Astrocyte of the spinal cord (primary cell): ENCODE measurements around the gene RBM48.

Experiments used
- DNase-seq: peaks from one replicate; pipeline ENCODE4 v3.0.0; 2011; ENCODE audit warnings: low read depth, low spot score
- H3K4me3 ChIP-seq: 2 replicates; pipeline ENCODE4 v1.5.1; 2011; ENCODE audit warnings: low read depth, mild to moderate bottlenecking, low read length, moderate library complexity
- CTCF ChIP-seq: IDR thresholded peaks from 2 replicates; pipeline ENCODE4 v1.5.1; 2012; ENCODE audit warnings: low read depth, mild to moderate bottlenecking, low read length, inconsistent platforms
- in situ Hi-C: cut with HindIII; loops from 2 replicates; pipeline ENCODE4 v1.10.0; 2017; ENCODE audit warnings: low sequenced_read_pairs

The RBM48 gene

DNA sequence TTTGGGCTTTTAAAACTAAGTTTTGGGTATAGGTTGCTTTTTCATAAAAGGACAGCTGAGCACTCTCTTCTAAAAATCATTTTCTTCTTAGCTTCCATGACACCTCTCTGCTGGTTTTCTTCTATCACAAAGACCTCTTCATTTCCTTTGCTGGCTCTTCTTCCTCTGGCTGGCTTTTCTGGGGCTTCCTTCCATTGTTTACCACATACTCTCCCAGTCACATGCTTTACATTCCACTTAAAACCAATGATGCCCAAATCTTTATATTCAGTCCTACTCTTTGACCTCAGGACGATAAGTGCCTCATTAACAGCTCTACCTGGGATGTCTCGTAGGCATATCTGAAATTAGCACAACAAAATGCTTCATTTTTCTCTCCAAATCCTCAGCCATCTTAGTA, 34.8 kb downstream of the RBM48 start:
- no peak overlapping the region for H3K4me3 ChIP-seq
- in situ Hi-C loops = no loop called here
- no peak for TF ChIP-seq CTCF
- no peak for DNase-seq

DNA sequence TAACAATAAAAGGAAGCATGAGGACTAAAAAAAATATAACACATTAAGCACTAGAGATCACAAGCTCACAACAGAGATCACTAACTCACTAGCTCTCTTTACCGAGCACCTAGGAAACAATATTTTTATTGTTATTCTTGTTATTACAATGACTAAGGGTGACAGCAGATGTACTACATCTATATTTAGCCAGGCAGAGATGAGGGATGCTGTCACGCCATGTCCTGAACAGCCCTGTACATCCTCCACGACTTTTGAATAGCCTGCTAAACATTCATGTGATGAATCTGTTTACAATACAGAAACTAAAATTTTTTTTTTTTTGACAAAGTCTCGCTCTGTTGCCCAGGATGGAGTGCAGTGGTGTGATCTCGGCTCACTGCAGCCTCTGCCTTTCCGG, 38.9 kb downstream of the RBM48 start:
- in situ Hi-C loops = no loop called here
- no peak overlapping the region for H3K4me3 ChIP-seq
- peak; percentile 52 for DNase-seq
- TF ChIP-seq CTCF = no peak

GRCh38 chr7:92569137-92569536, 40.5 kb downstream of the RBM48 start:
- DNase-seq = no peak
- in situ Hi-C loops = no loop called here
- no peak overlapping the region for H3K4me3 ChIP-seq
- no peak for TF ChIP-seq CTCF

- in situ Hi-C loops = no loop called here
- no peak for DNase-seq
- TF ChIP-seq CTCF = no peak
- H3K4me3 ChIP-seq = no peak overlapping the region
Measured at GRCh38 chr7:92576296-92576695, 47.7 kb downstream of the RBM48 start.

DNA sequence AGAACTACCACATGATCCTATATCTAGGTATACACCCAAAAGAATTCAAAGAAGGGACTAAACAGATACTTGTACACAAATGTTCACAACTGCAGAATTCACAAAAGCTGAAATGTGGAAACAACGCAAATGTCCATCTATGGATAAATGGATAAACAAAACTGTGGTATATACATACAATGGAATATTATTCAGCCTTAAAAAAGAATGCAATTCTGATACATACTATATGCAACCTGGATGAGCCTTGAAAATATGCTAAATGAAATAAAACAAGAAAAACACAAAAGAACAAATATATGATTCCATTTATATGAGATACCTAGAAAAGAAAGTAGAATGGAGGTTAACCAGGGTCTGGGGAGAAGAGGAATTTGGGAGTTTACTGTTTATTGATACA, 54.4 kb downstream of the RBM48 start:
- no peak for DNase-seq
- TF ChIP-seq CTCF = no peak
- in situ Hi-C loops = no loop called here
- no peak overlapping the region for H3K4me3 ChIP-seq

- DNase-seq = no peak
- in situ Hi-C loops = no loop called here
Measured at GRCh38 chr7:92584953-92585352, 56.4 kb downstream of the RBM48 start.

More at GRCh38 chr7:92584953-92585352, 56.4 kb downstream of the RBM48 start:
- H3K4me3 ChIP-seq = no peak overlapping the region
- TF ChIP-seq CTCF = no peak
